Trophoblast cell (in vitro differentiated cells and primary cell): ENCODE results near the gene HIBCH.

Experiments used
- DNase-seq, 2 donors: peaks; one replicate each; pipeline ENCODE4 v3.0.0-alpha.2; 2016
- H2AFZ ChIP-seq: 2 replicates; pipeline ENCODE4 v1.6.1; 2013; ENCODE audit warnings: low read length, moderate library complexity, mild to moderate bottlenecking; ENCODE audit not compliant: insufficient read depth, poor library complexity
- H2AK5ac ChIP-seq: 2 replicates; pipeline ENCODE4 v1.6.1; 2013; ENCODE audit warnings: mild to moderate bottlenecking, low read length
- H2BK120ac ChIP-seq: 2 replicates; pipeline ENCODE4 v1.6.1; 2013; ENCODE audit warnings: low read length, mild to moderate bottlenecking, moderate library complexity; ENCODE audit not compliant: insufficient read depth, poor library complexity
- H2BK12ac ChIP-seq: 2 replicates; pipeline ENCODE4 v1.6.1; 2013; ENCODE audit warnings: mild to moderate bottlenecking, low read length, moderate library complexity
- H2BK5ac ChIP-seq: 2 replicates; pipeline ENCODE4 v1.6.1; 2013; ENCODE audit warnings: low read length, low read depth, moderate library complexity, mild to moderate bottlenecking; ENCODE audit not compliant: poor library complexity
- H3K14ac ChIP-seq: 2 replicates; pipeline ENCODE4 v1.6.1; 2013; ENCODE audit warnings: mild to moderate bottlenecking, low read length
- H3K18ac ChIP-seq: 2 replicates; pipeline ENCODE4 v1.6.1; 2013; ENCODE audit warnings: mild to moderate bottlenecking, low read length
- H3K23ac ChIP-seq: 2 replicates; pipeline ENCODE4 v1.6.1; 2013; ENCODE audit warnings: low read length
- H3K27ac ChIP-seq: 2 replicates; pipeline ENCODE4 v1.5.1; 2013; ENCODE audit warnings: low read depth, mild to moderate bottlenecking, inconsistent platforms, low read length, moderate library complexity
- H3K27me3 ChIP-seq: 2 replicates; pipeline ENCODE4 v1.6.1; 2013; ENCODE audit warnings: inconsistent platforms, mild to moderate bottlenecking, low read length, moderate library complexity; ENCODE audit not compliant: insufficient read depth
- H3K36me3 ChIP-seq, 2 experiments: 1 replicate in 1 of 2; 2 replicates in 1 of 2; pipeline ENCODE4 v1.6.1; 2013; ENCODE audit warnings: low read length in 2 of 2, mild to moderate bottlenecking in 2 of 2, moderate library complexity in 1 of 2; ENCODE audit not compliant: insufficient read depth in 2 of 2, control insufficient read depth in 1 of 2
- H3K4ac ChIP-seq: 2 replicates; pipeline ENCODE4 v1.6.1; 2013; ENCODE audit warnings: low read depth, mild to moderate bottlenecking, low read length, moderate library complexity
- H3K4me1 ChIP-seq, 2 experiments: 1 replicate in 1 of 2; 2 replicates in 1 of 2; pipeline ENCODE4 v1.6.1; 2013; ENCODE audit warnings: low read length in 2 of 2, mild to moderate bottlenecking in 2 of 2, moderate library complexity in 1 of 2; ENCODE audit not compliant: insufficient read depth in 2 of 2, control insufficient read depth in 1 of 2
- H3K4me2 ChIP-seq: 2 replicates; pipeline ENCODE4 v1.6.1; 2013; ENCODE audit warnings: inconsistent platforms, mild to moderate bottlenecking, low read length, moderate library complexity
- H3K4me3 ChIP-seq: 2 replicates; pipeline ENCODE4 v1.5.1; 2013; ENCODE audit warnings: mild to moderate bottlenecking, low read depth, low read length, inconsistent platforms
- H3K79me1 ChIP-seq: one replicate; pipeline ENCODE4 v1.6.1; 2013; ENCODE audit warnings: low read length
- H3K79me2 ChIP-seq: 2 replicates; pipeline ENCODE4 v1.6.1; 2013; ENCODE audit warnings: low read length, mild to moderate bottlenecking; ENCODE audit not compliant: control insufficient read depth, insufficient read depth, poor library complexity
- H3K9ac ChIP-seq: 2 replicates; pipeline ENCODE4 v1.6.1; 2013; ENCODE audit warnings: mild to moderate bottlenecking, low read length
- H3K9me3 ChIP-seq: 2 replicates; pipeline ENCODE4 v1.6.1; 2013; ENCODE audit warnings: low read depth, mild to moderate bottlenecking, control low read depth, inconsistent platforms, low read length; ENCODE audit not compliant: insufficient read depth
- H4K12ac ChIP-seq: 2 replicates; pipeline ENCODE4 v1.6.1; 2013; ENCODE audit warnings: low read depth, mild to moderate bottlenecking, low read length, moderate library complexity
- H4K8ac ChIP-seq: 2 replicates; pipeline ENCODE4 v1.6.1; 2013; ENCODE audit warnings: low read depth, mild to moderate bottlenecking, low read length, moderate library complexity
- H4K91ac ChIP-seq: one replicate; pipeline ENCODE4 v1.6.1; 2013; ENCODE audit warnings: low read depth, mild to moderate bottlenecking, low read length, moderate library complexity
- WGBS: extraction: QIAGEN DNeasy Blood & Tissue Kit; methylation state at CpG from one replicate; pipeline ENCODE4 v1.1.7; 2013; ENCODE audit warnings: missing lambda C conversion rate; ENCODE audit not compliant: insufficient read length, insufficient coverage; ENCODE audit errors: extremely low coverage; 5-methylcytosine and 5-hydroxymethylcytosine counted together

Gene HIBCH

DNA sequence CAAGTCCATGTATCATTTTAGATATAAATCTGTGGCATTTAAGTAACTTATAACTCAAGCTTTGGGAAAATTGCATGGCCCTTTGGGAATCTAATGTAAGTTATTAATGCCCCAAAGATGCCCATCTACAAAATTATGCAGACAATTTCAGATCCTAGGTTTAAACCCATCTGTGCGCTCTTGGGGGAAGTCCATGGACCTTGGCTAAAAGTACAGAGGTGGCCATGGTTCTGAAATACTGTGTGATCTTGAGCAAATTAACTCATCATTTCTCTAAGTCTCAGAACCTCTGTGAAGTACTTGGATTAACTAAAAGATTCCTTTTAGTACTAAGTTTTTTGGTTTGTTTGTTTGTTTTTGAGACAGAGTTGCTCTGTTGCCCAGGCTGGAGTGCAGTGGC, 43.3 kb upstream of the HIBCH start:
- no peak overlapping the region for H3K23ac ChIP-seq
- no peak overlapping the region for H3K18ac ChIP-seq
- H3K9me3 ChIP-seq: no peaks in the 10 kb centered on the region
- no peaks in the 10 kb centered on the region for H3K27me3 ChIP-seq
- H3K4ac ChIP-seq: no peak overlapping the region
- no peak overlapping the region for H3K9ac ChIP-seq
- H3K36me3 ChIP-seq: no peaks in the 10 kb centered on the region
- no peak overlapping the region for H2BK12ac ChIP-seq
- no peak overlapping the region for H2BK5ac ChIP-seq
- WGBS: no CpG with 5 or more reads among the region's 1 CpG
- H3K27ac ChIP-seq: no peak overlapping the region
- no peak overlapping the region for H2BK120ac ChIP-seq
- H2AFZ ChIP-seq: no peak overlapping the region
- no peak overlapping the region for H3K4me2 ChIP-seq
- H3K14ac ChIP-seq: no peak overlapping the region
- no peak overlapping the region for H3K4me3 ChIP-seq
- H2AK5ac ChIP-seq: no peak overlapping the region
- H3K79me2 ChIP-seq: no peaks in the 10 kb centered on the region
- H4K8ac ChIP-seq: no peak overlapping the region
- no peak for DNase-seq
- no peaks in the 10 kb centered on the region for H3K79me1 ChIP-seq
- H4K12ac ChIP-seq: no peak overlapping the region
- no peaks in the 10 kb centered on the region for H3K4me1 ChIP-seq
- H4K91ac ChIP-seq: no peak overlapping the region

DNA sequence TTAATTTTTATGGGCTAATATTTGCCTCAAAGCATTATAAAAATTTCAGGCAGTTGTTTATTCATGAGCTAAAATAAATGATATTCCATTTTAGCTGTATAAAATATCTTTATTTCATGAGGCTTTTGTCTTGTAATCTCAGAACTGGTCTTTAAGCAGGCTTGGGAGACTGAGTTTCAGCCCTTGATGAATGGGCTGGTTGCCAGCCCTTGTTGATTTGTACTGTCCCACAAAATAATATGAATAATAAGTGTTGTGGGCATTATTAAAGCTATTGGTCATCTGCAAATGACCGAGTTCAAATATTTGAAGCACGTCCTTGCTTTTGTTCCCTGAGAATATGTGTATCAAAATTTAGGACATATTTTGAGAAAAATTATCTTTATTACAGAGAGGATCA, 41.9 kb upstream of the HIBCH start:
- Histone ChIP-seq H3K4me2 (no peak overlapping the region), H3K36me3 (no peaks in the 10 kb centered on the region), H4K91ac (no peak overlapping the region), H2AFZ (no peak overlapping the region), H3K18ac (no peak overlapping the region), H4K8ac (no peak overlapping the region), H3K4ac (no peak overlapping the region), H2BK5ac (no peak overlapping the region), H2BK120ac (no peak overlapping the region), H2BK12ac (no peak overlapping the region), H3K4me1 (no peaks in the 10 kb centered on the region), H3K9me3 (no peaks in the 10 kb centered on the region), H3K14ac (no peak overlapping the region), H4K12ac (no peak overlapping the region), H3K9ac (no peak overlapping the region), H3K23ac (no peak overlapping the region), H3K4me3 (no peak overlapping the region), H3K79me2 (no peaks in the 10 kb centered on the region), H3K79me1 (no peaks in the 10 kb centered on the region), H3K27me3 (no peaks in the 10 kb centered on the region), H2AK5ac (no peak overlapping the region), H3K27ac (no peak overlapping the region)
- DNase-seq: no peak
- no CpG with 5 or more reads among the region's 2 CpGs for WGBS

DNA sequence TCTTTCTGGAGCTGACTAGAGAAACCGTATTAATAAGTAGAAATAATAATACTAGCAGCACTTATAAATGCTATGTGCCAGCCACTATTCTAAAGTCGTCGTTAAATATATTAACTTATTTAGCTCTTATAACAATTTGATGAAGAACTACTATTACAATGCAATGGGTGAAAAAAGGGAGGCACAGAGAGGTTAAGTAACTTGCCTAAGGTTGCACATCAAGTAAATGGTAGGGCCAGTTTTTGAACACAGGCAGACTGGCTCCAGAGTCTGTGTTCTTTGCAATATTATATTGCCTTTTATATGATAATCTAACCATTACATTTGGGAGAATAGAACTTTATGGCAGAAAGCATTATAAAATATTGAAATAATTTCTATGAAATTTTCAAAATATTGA, 41.3 kb upstream of the HIBCH start:
- no CpG with 5 or more reads among the region's 3 CpGs for WGBS
- H3K79me2 ChIP-seq: no peaks in the 10 kb centered on the region
- no peaks in the 10 kb centered on the region for H3K79me1 ChIP-seq

DNA sequence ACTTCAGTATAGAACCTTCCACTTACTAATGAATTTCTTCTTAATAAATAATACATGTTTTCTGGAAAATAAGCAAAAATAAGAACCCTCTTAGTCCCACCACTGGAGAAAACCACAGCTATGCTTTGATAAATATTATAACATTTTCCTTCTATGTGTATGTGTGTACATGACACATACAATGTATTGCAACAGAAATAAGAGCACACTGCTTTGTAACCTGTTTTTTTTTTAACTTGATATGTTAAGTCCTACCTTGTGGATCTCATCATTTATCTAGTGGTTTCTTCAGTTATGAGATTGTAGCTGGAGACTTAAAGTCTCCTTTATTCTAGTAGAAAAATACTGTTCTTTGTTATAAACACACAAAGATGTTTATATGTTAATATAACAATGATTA, 40.9 kb upstream of the HIBCH start:
- DNase-seq: no peak
- H3K9me3 ChIP-seq: no peaks in the 10 kb centered on the region
- H3K79me1 ChIP-seq: no peaks in the 10 kb centered on the region
- no peak overlapping the region for H3K4me2 ChIP-seq
- no peak overlapping the region for H3K18ac ChIP-seq
- no peak overlapping the region for H3K9ac ChIP-seq
- no peaks in the 10 kb centered on the region for H3K79me2 ChIP-seq
- no peaks in the 10 kb centered on the region for H3K36me3 ChIP-seq
- no peak overlapping the region for H3K27ac ChIP-seq
- H3K14ac ChIP-seq: no peak overlapping the region
- H4K91ac ChIP-seq: no peak overlapping the region
- no peaks in the 10 kb centered on the region for H3K4me1 ChIP-seq
- H4K8ac ChIP-seq: no peak overlapping the region
- H3K23ac ChIP-seq: no peak overlapping the region
- no peak overlapping the region for H3K4me3 ChIP-seq
- no peak overlapping the region for H4K12ac ChIP-seq
- no peak overlapping the region for H2AFZ ChIP-seq
- H2BK5ac ChIP-seq: no peak overlapping the region
- H2BK12ac ChIP-seq: no peak overlapping the region
- H3K27me3 ChIP-seq: no peaks in the 10 kb centered on the region
- no peak overlapping the region for H2BK120ac ChIP-seq
- no peak overlapping the region for H3K4ac ChIP-seq
- H2AK5ac ChIP-seq: no peak overlapping the region

More for the DNA sequence above, 41.3 kb upstream of the HIBCH start:
- H2AK5ac ChIP-seq: no peak overlapping the region
- no peak overlapping the region for H3K23ac ChIP-seq
- H2BK120ac ChIP-seq: no peak overlapping the region
- no peak overlapping the region for H3K9ac ChIP-seq
- H3K14ac ChIP-seq: no peak overlapping the region
- H4K12ac ChIP-seq: no peak overlapping the region
- no peak overlapping the region for H3K4me2 ChIP-seq
- H4K91ac ChIP-seq: no peak overlapping the region
- H3K18ac ChIP-seq: no peak overlapping the region
- no peaks in the 10 kb centered on the region for H3K27me3 ChIP-seq
- H2AFZ ChIP-seq: no peak overlapping the region
- no peaks in the 10 kb centered on the region for H3K36me3 ChIP-seq
- no peak overlapping the region for H4K8ac ChIP-seq
- H3K4me1 ChIP-seq: no peaks in the 10 kb centered on the region
- no peak overlapping the region for H3K27ac ChIP-seq
- H2BK12ac ChIP-seq: no peak overlapping the region
- DNase-seq: no peak
- H3K4ac ChIP-seq: no peak overlapping the region
- no peaks in the 10 kb centered on the region for H3K9me3 ChIP-seq
- no peak overlapping the region for H2BK5ac ChIP-seq
- H3K4me3 ChIP-seq: no peak overlapping the region
